Upper lobe of left lung (tissue), 4 donors: ENCODE results near the gene RASD2.

ENCODE experiments used
- POLR2A ChIP-seq, 4 donors: fragments of 450-650 bp; IDR thresholded peaks; one replicate each; pipeline ENCODE4 v1.5.1; 2016 to 2017; ENCODE audit warnings: antibody characterized with exemption in 4 of 4, mild to moderate bottlenecking in 2 of 4
- POLR2AphosphoS5 ChIP-seq, 2 donors: sonication (generic); formaldehyde crosslinking; IDR thresholded peaks; one replicate each; pipeline ENCODE4 v1.5.1; 2017; ENCODE audit warnings: antibody characterized with exemption in 2 of 2
- TF ChIP-seq, protein P1 (sequence below), 6 experiments: fragments of 450-650 bp in 4 of 6; fragments of 200-600 bp in 2 of 6; sonication (generic) in 2 of 6; IDR thresholded peaks; one replicate each; pipeline ENCODE4 v1.5.1; 2016 to 2019; ENCODE audit warnings: antibody characterized with exemption in 6 of 6

DNA sequence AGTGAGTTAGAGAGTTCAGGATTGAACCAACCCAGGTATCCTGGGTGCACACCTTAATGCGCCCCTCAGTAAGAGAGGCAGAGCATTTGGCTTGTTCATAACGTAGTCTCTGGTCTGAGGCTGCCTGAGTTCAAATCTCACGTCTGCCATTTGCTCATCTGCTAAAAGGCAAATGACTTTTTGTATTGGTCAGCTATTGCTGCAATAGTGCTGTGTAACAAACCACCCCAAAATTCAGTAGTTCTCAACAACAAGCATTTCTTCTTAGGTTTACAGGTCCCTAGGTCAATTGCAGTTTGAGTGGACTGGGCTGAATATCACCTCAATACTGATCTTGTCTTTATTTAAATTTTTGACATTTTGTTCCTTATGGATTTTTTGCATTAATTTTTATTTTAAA is 18.1 kb downstream of the RASD2 start:
- TF ChIP-seq, protein P1, sequence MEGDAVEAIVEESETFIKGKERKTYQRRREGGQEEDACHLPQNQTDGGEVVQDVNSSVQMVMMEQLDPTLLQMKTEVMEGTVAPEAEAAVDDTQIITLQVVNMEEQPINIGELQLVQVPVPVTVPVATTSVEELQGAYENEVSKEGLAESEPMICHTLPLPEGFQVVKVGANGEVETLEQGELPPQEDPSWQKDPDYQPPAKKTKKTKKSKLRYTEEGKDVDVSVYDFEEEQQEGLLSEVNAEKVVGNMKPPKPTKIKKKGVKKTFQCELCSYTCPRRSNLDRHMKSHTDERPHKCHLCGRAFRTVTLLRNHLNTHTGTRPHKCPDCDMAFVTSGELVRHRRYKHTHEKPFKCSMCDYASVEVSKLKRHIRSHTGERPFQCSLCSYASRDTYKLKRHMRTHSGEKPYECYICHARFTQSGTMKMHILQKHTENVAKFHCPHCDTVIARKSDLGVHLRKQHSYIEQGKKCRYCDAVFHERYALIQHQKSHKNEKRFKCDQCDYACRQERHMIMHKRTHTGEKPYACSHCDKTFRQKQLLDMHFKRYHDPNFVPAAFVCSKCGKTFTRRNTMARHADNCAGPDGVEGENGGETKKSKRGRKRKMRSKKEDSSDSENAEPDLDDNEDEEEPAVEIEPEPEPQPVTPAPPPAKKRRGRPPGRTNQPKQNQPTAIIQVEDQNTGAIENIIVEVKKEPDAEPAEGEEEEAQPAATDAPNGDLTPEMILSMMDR (IDR thresholded peaks at IDR 0.05): no peak
- no peak for TF ChIP-seq POLR2AphosphoS5 (IDR thresholded peaks at IDR 0.05)
- TF ChIP-seq POLR2A (IDR thresholded peaks at IDR 0.05): no peak
